GM13977 (cell line): ENCODE measurements around the gene FRMD1.
"Not testable (repeated sequence)": the region's sequence is repeated elsewhere in the genome, so short reads cannot be mapped to it uniquely, and the experiment has no call there.

Experiments
- DNase-seq: peaks from one replicate; pipeline ENCODE4 v3.0.0; 2012; ENCODE audit warnings: low spot score
- in situ Hi-C: fragments of 300-500 bp; cut with MboI; formaldehyde crosslinking; loops from one replicate; pipeline ENCODE4 v1.12.0; 2022; ENCODE audit warnings: low sequenced_read_pairs, low pct_unique_long_range_greater_than_20kb, mixed read lengths, inconsistent platforms; ENCODE audit not compliant: unreplicated experiment
- TF ChIP-seq, protein P1 (sequence below): IDR thresholded peaks from 2 replicates; pipeline ENCODE4 v1.5.1; 2012; ENCODE audit warnings: mild to moderate bottlenecking, control low read depth; ENCODE audit not compliant: insufficient read depth; ENCODE audit errors: extremely low read depth, missing control alignments

The FRMD1 gene

DNA sequence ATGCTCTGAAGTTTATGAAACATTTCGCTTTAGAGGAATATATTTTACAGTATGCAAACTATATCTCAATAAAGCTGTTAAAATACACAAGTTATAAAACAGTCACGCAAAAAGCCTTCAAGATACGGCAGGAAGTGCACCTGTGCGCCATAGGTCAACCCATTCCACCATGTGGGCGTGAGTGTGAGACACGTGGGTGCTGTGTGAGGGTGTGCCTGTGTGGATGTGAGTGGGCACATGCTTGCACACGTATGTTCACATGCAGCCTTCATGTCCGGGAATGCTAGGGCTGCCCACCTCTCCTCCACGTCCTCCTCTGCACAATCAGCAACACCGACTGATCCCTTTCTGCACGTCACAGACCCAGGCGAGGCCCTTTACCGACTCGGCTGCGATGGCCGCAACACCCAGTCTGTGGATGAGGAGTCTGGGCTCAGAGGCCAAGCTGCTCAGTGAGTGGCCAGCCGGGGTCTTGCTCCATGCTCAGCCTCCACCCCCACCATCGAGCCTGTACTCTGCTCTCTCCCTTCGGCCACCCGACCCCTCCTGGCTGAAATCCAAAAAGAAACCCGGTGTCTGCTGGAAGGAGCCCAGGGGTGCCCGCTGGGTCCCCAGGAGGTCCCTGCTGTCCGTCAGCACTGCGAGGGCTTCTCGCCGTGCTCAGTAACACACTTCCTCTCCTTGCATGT lies 3.0 kb upstream of the FRMD1 start:
- no peak for DNase-seq
- in situ Hi-C loops: no loop called here
- TF ChIP-seq, protein P1, sequence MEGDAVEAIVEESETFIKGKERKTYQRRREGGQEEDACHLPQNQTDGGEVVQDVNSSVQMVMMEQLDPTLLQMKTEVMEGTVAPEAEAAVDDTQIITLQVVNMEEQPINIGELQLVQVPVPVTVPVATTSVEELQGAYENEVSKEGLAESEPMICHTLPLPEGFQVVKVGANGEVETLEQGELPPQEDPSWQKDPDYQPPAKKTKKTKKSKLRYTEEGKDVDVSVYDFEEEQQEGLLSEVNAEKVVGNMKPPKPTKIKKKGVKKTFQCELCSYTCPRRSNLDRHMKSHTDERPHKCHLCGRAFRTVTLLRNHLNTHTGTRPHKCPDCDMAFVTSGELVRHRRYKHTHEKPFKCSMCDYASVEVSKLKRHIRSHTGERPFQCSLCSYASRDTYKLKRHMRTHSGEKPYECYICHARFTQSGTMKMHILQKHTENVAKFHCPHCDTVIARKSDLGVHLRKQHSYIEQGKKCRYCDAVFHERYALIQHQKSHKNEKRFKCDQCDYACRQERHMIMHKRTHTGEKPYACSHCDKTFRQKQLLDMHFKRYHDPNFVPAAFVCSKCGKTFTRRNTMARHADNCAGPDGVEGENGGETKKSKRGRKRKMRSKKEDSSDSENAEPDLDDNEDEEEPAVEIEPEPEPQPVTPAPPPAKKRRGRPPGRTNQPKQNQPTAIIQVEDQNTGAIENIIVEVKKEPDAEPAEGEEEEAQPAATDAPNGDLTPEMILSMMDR: no peak

DNA sequence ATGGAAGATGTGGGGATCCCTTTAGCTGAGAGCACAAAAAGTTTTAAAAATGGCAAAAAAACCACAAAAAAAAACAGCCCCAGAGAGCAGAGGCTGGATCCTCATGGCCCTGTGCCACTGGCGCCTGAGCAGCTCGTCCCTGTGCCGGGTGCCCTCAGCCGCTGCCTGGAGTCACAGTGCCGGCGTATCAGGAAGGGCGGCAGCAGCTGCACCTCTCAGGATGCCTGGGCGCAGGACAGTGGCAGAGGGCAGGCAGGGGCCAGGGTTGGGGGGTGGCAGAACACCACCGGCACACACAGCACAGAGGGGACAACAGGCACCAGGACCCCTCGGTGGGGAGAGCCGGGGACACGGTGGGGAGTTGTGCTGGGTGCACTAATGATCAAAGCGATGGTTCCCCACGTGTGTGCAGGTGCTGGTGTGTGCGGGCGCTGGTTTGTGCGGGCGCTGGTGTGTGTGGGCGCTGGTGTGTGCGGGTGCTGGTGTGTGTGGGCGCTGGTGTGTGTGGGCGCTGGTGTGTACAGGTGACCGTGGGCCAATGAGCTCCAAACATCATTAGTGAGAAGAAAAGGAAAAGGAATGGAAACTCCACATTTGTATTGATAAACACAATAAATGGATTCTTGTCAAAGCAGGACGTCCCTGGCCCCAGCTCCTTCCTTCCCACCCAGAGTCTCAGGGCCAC lies 1.5 kb upstream of the FRMD1 start:
- no peak for DNase-seq
- in situ Hi-C loops: no loop called here
- TF ChIP-seq, protein P1: no peak

DNA sequence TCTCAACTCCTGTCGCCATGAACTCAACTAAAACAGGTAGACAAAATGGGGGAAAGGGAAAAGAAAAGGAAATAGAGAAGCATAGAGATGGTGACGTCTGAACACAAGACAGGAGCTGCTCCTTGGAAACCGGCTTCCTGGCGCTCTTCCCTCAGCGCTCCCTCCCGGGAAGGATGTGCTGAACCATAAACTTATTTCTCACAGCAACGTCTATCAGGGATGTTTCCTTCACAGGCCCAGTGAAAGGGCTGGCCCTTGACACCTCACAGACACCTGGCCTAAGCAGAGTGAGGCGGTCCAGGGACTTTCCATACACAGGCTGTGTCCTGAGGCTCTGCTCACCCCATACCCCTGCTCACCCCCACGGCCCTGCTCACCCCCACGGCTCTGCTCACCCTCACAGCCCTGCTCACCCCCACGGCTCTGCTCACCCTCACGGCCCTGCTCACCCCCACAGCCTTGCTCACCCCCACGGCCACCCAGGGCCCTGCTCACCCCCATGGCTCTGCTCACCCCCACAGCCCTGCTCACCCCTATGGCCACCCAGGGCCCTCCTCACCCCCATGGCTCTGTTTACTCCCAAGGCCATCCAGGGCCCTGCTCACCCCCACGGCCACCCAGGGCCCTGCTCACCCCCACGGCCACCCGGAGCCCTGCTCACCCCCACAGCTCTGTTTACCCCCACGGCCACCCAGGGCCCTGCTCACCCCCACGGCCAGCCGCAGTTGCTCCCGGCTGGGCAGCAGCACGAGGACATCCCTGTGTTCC lies 653 bp downstream of the FRMD1 start:
- in situ Hi-C loops: no loop called here
- TF ChIP-seq, protein P1: no peak
- no peak for DNase-seq

DNA sequence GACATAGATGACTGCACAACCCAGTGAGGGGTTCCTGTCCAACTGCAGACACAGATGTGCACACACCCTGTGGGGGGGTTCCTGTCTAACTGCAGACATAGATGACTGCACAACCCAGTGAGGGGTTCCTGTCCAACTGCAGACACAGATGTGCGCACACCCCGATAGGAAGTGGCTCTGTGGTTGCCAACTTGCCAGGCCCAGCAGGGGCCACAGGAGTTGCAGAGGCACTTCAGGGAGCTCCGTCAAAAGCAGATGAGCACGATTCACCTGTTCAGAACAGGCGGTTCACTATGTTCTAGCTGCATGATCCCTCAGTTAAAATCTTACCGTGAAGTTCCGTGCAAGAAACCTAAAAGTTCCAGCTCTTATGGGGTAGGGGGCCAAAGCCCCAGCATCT lies 1.6 kb downstream of the FRMD1 start:
- DNase-seq, in situ Hi-C loops: not testable (repeated sequence)

DNA sequence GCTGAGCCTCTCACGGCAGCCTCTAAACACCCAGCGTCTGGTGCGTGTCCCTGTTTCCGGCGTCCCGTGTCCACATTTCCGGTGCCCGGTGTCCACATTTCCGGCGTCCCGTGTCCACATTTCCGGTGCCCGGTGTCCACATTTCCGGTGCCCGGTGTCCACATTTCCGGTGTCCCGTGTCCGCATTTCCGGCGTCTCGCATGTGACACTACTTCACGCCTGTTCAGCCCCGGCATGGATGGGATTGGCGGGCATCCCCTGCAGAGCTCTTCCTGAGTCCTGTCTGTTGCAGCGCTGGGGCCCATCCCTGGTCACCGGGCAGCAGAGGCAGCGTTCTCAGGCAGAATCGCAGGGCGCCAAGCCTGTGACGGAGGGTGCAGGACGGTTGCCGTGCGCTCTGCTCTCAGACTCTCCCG lies 3.2 kb downstream of the FRMD1 start:
- in situ Hi-C loops: no loop called here
- TF ChIP-seq, protein P1: no peak
- no peak for DNase-seq

DNA sequence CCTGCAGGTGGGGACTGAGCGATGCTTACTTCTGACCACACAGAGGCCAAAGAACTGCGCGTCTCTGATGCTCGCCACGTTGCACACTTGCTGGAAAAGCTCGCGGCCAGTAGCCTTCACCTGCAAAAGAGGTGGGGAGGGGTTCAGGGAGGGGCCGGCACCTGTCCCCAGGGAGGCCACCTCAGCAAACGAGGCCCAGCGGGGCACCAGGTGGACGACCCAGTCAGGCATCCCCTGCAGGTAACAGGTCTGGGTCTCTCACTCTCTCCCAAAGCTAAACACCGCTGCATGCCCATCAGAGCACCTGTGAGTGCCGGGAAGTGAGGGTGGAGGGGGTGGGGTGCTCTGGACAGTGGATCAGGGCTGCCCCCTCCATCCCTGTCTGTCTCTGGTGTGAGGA lies 3.8 kb downstream of the FRMD1 start:
- TF ChIP-seq, protein P1: no peak
- in situ Hi-C loops: no loop called here
- no peak for DNase-seq
